K562 (cell line): ENCODE measurements around the gene SH2D1A. TPM values are rescaled to one million over a fixed set of nuclear protein-coding genes. Genes with fewer than 3 reads are reported as not detected.

Experiments
- ADNP ChIP-seq: fragments of 200-800 bp; sonication (Bioruptor generic); IDR thresholded peaks from 2 replicates; pipeline ENCODE4 v1.6.1; 2016; ENCODE audit warnings: missing genetic modification characterization, missing compliant biosample characterization
- BRF2 ChIP-seq: IDR thresholded peaks from 3 replicates; pipeline ENCODE4 v1.6.1; 2011; ENCODE audit warnings: borderline replicate concordance, mild to moderate bottlenecking; ENCODE audit not compliant: insufficient read length, insufficient read depth
- CBFA2T2 ChIP-seq: fragments of 450-650 bp; conservative IDR thresholded peaks from 2 replicates; pipeline ENCODE4 v1.6.1; 2017; ENCODE audit warnings: mild to moderate bottlenecking
- CCNT2 ChIP-seq: IDR thresholded peaks from 2 replicates; pipeline ENCODE4 v1.6.1; 2011; ENCODE audit warnings: borderline replicate concordance, low read depth, mild to moderate bottlenecking, moderate library complexity, mixed read lengths, low read length; ENCODE audit not compliant: insufficient read length; ENCODE audit errors: extremely low read depth
- FOXM1 ChIP-seq, 2 experiments: fragments of 450-650 bp in 1 of 2; sonication (generic) in 1 of 2; formaldehyde crosslinking in 1 of 2; IDR thresholded peaks; 2 replicates each; pipeline versions ENCODE4 v1.6.1 to v1.9.0; 2017 to 2022; ENCODE audit warnings: low read depth in 2 of 2, mild to moderate bottlenecking in 2 of 2, missing genetic modification reagents in 1 of 2, moderate library complexity in 1 of 2
- GATA2 ChIP-seq: sonication (generic); formaldehyde crosslinking; IDR thresholded peaks from 2 replicates; pipeline ENCODE4 v1.4.0; 2020; ENCODE audit warnings: mild to moderate bottlenecking, missing genetic modification reagents
- HSF4 ChIP-seq: fragments of 250-450 bp; sonication (Bioruptor Pico); IDR thresholded peaks from 2 replicates; pipeline ENCODE4 v2.1.2; 2022; ENCODE audit warnings: mild to moderate bottlenecking, moderate library complexity, borderline replicate concordance
- KLF16 ChIP-seq: IDR thresholded peaks from 2 replicates; pipeline ENCODE4 v1.6.1; 2016; ENCODE audit warnings: antibody characterized with exemption
- LEF1 ChIP-seq: fragments of 450-650 bp; IDR thresholded peaks from 2 replicates; pipeline ENCODE4 v1.6.1; 2016; ENCODE audit warnings: mild to moderate bottlenecking
- NCOA6 ChIP-seq: fragments of 450-650 bp; IDR thresholded peaks from 2 replicates; pipeline ENCODE4 v1.6.1; 2017; ENCODE audit warnings: mild to moderate bottlenecking
- NFRKB ChIP-seq: fragments of 450-650 bp; IDR thresholded peaks from 2 replicates; pipeline ENCODE4 v1.6.1; 2016; ENCODE audit warnings: low read depth
- PHB2 ChIP-seq: fragments of 450-650 bp; IDR thresholded peaks from 2 replicates; pipeline ENCODE4 v1.6.1; 2017; ENCODE audit warnings: low read depth
- PML ChIP-seq: IDR thresholded peaks from 2 replicates; pipeline ENCODE4 v1.6.1; 2012; ENCODE audit warnings: low read length, inconsistent platforms
- RBM25 ChIP-seq: fragments of 200-400 bp; formaldehyde crosslinking; IDR thresholded peaks from 2 replicates; pipeline ENCODE4 v1.6.1; 2018; ENCODE audit warnings: low read length, low read depth, moderate library complexity; ENCODE audit not compliant: severe bottlenecking
- SNRNP70 ChIP-seq: fragments of 200-400 bp; formaldehyde crosslinking; optimal IDR thresholded peaks from 2 replicates; pipeline ENCODE3; 2017; ENCODE audit warnings: low read depth, low read length
- SRSF3 ChIP-seq: fragments of 200-400 bp; formaldehyde crosslinking; IDR thresholded peaks from 2 replicates; pipeline ENCODE4 v1.6.1; 2016; ENCODE audit warnings: mild to moderate bottlenecking, low read length, moderate library complexity; ENCODE audit not compliant: insufficient read depth
- XRCC5 ChIP-seq: fragments of 200-400 bp; formaldehyde crosslinking; IDR thresholded peaks from 2 replicates; pipeline ENCODE4 v1.6.1; 2017; ENCODE audit warnings: low read depth, mild to moderate bottlenecking, low read length
- ZMIZ1 ChIP-seq, 2 experiments: fragments of 150-350 bp in 1 of 2; IDR thresholded peaks; 2 replicates each; pipeline ENCODE4 v1.6.1; 2012 to 2016; ENCODE audit warnings: low read depth in 2 of 2, low read length in 2 of 2, mild to moderate bottlenecking in 1 of 2, moderate library complexity in 1 of 2
- ZNF23 ChIP-seq: fragments of 250-450 bp; sonication (Bioruptor Pico); IDR thresholded peaks from 2 replicates; pipeline ENCODE4 v1.4.0; 2020; ENCODE audit warnings: mild to moderate bottlenecking
- ZNF280B ChIP-seq: fragments of 250-450 bp; sonication (Bioruptor Pico); IDR thresholded peaks from 2 replicates; pipeline ENCODE4 v1.5.1; 2021; ENCODE audit warnings: mild to moderate bottlenecking
- ZNF77 ChIP-seq: fragments of 250-450 bp; sonication (Bioruptor Pico); IDR thresholded peaks from 2 replicates; pipeline ENCODE4 v1.5.0; 2020
- polyA plus RNA-seq, 8 experiments: library from polyadenylated mRNA; depleted of rRNA in 4 of 8; stranded (reverse) in 5 of 8; unstranded in 3 of 8; fragments of >200 nt; fragmentation: Nextera tagmentation in 2 of 8; fragmentation: Illumina TruSeq in 1 of 8; extraction: Ambion mirVana in 2 of 8; extraction: Trizol in 1 of 8; gene quantifications; 2 replicates each; pipeline versions ENCODE4 v1.2.1 to v1.2.3, GENCODE V29; 2011 to 2014; ENCODE audit warnings: inconsistent platforms in 1 of 8, missing spikeins in 1 of 8
- total RNA-seq, 7 experiments: library from RNA; depleted of rRNA in 6 of 7; stranded (reverse); fragments of >200 nt in 6 of 7; fragmentation: Illumina TruSeq in 2 of 7; extraction: Trizol in 2 of 7; gene quantifications; 2 replicates each; pipeline versions ENCODE4 v1.2.1 to v1.2.3, GENCODE V29; 2011 to 2021; ENCODE audit warnings: low replicate concordance in 1 of 7

SH2D1A gene
- total and polyA plus RNA-seq, 9 of the 15 experiments (the other 6 are each of a cell fraction or from before 2014, with no cell fraction given): 0.07 to 0.52 (median 0.19) TPM

GRCh38 chrX:124348885-124349453, 2.6 kb downstream of the SH2D1A start (continued):
- TF ChIP-seq GATA2 (CRISPR knock-in tag): peak; percentile 55; the same call in 1 of the 2 replicates
- TF ChIP-seq XRCC5: no peak
- TF ChIP-seq FOXM1 (IDR thresholded peaks at IDR 0.05; ENCODE audit: low read depth): peak; percentile 77; the same call in 1 of the 2 replicates
- no peak for TF ChIP-seq FOXM1 (CRISPR knock-in tag; IDR thresholded peaks at IDR 0.05; ENCODE audit: low read depth)
- no peak for TF ChIP-seq SRSF3
- TF ChIP-seq NFRKB: no peak
- 0 out of 2 replicates have a peak, but pooled peaks have one; percentile 19 for TF ChIP-seq ADNP (tag)
- TF ChIP-seq ZNF77 (CRISPR knock-in tag): no peak
- TF ChIP-seq BRF2: no peak
- TF ChIP-seq HSF4: 0 out of 2 replicates have a peak, but pooled peaks have one; percentile 23
- peak; percentile 83 for TF ChIP-seq PML
- TF ChIP-seq PHB2: peak; percentile 47; the same call in 1 of the 2 replicates
- TF ChIP-seq ZMIZ1 (IDR thresholded peaks at IDR 0.05; ENCODE audit: low read depth in 2 of 2, low read length in 2 of 2): peak in 1 of 2 experiments; percentile 63; a peak in 1 of 4 replicates
- no peak for TF ChIP-seq RBM25
- TF ChIP-seq CBFA2T2: peak; percentile 91
- peak; percentile 70 for TF ChIP-seq LEF1
- TF ChIP-seq ZNF280B (CRISPR knock-in tag): no peak
- peak; percentile 77 for TF ChIP-seq CCNT2
- peak; percentile 75 for TF ChIP-seq KLF16
- no peak for TF ChIP-seq ZNF23 (CRISPR knock-in tag)
- TF ChIP-seq NCOA6: 0 out of 2 replicates have a peak, but pooled peaks have one; percentile 22
- TF ChIP-seq SNRNP70: no peak
